Neural progenitor cell (in vitro differentiated cells): ENCODE results near the gene RAB15. TPM values are rescaled to one million over a fixed set of nuclear protein-coding genes. Genes with fewer than 3 reads are reported as not detected.
A peak's percentile ranks its signal among the peaks of the same experiment; 100 is the strongest.

Experiments used
- DNase-seq: peaks from one replicate; pipeline ENCODE4 v3.0.0-alpha.2; 2016; ENCODE audit warnings: low spot score
- H2AFZ ChIP-seq: fragments of 200-600 bp; sonication (generic); replicated peaks from 2 replicates; pipeline ENCODE4 v1.6.1; 2016; ENCODE audit warnings: antibody characterized with exemption
- H3F3A ChIP-seq: fragments of 200-600 bp; sonication (generic); 2 replicates; pipeline ENCODE4 v1.6.1; 2016; ENCODE audit warnings: antibody characterized with exemption, low read depth
- H3K27ac ChIP-seq: fragments of 200-600 bp; sonication (generic); 2 replicates; pipeline ENCODE4 v1.5.1; 2016; ENCODE audit warnings: mild to moderate bottlenecking
- H3K27me3 ChIP-seq: fragments of 200-600 bp; sonication (generic); 2 replicates; pipeline ENCODE4 v1.6.1; 2016; ENCODE audit warnings: mild to moderate bottlenecking, moderate library complexity
- H3K36me3 ChIP-seq: fragments of 200-600 bp; sonication (generic); 2 replicates; pipeline ENCODE4 v1.5.1; 2016
- H3K4me1 ChIP-seq: fragments of 200-600 bp; sonication (generic); 2 replicates; pipeline ENCODE4 v1.6.1; 2016; ENCODE audit warnings: mixed run types
- H3K4me2 ChIP-seq: fragments of 200-600 bp; sonication (generic); 2 replicates; pipeline ENCODE4 v1.6.1; 2016
- H3K4me3 ChIP-seq: fragments of 200-600 bp; sonication (generic); 2 replicates; pipeline ENCODE4 v1.5.1; 2016
- H3K79me2 ChIP-seq: fragments of 200-600 bp; sonication (generic); 2 replicates; pipeline ENCODE4 v1.6.1; 2016; ENCODE audit warnings: low read depth
- H3K9ac ChIP-seq: fragments of 200-600 bp; sonication (generic); 2 replicates; pipeline ENCODE4 v1.6.1; 2016
- H3K9me3 ChIP-seq: fragments of 200-600 bp; sonication (generic); 2 replicates; pipeline ENCODE4 v1.5.1; 2016; ENCODE audit warnings: low read depth
- H4K20me1 ChIP-seq: fragments of 200-600 bp; sonication (generic); 2 replicates; pipeline ENCODE4 v1.6.1; 2016; ENCODE audit warnings: low read depth
- H3K27ac Mint-ChIP-seq: 3 replicates; pipeline ENCODE4 v1.8.0; 2021; ENCODE audit warnings: mixed read lengths
- H3K27me3 Mint-ChIP-seq: 2 replicates; pipeline ENCODE4 v1.8.0; 2022; ENCODE audit warnings: low read depth, mild to moderate bottlenecking, inconsistent platforms, moderate library complexity, mixed read lengths; ENCODE audit not compliant: insufficient read depth
- H3K36me3 Mint-ChIP-seq: 3 replicates; pipeline ENCODE4 v1.8.0; 2021; ENCODE audit warnings: mixed read lengths
- H3K4me1 Mint-ChIP-seq: 3 replicates; pipeline ENCODE4 v1.8.0; 2021; ENCODE audit warnings: mixed read lengths
- H3K4me3 Mint-ChIP-seq: 3 replicates; pipeline ENCODE4 v1.8.0; 2021; ENCODE audit warnings: mild to moderate bottlenecking, moderate library complexity, mixed read lengths
- H3K9me3 Mint-ChIP-seq: 3 replicates; pipeline ENCODE4 v1.8.0; 2020; ENCODE audit warnings: mixed read lengths
- EZH2 ChIP-seq: fragments of 200-600 bp; sonication (generic); IDR thresholded peaks from 2 replicates; pipeline ENCODE4 v1.6.1; 2017; ENCODE audit warnings: antibody characterized with exemption, mild to moderate bottlenecking, moderate library complexity
- EZH2phosphoT487 ChIP-seq: fragments of 200-600 bp; sonication (generic); IDR thresholded peaks from 2 replicates; pipeline ENCODE4 v1.6.1; 2017; ENCODE audit warnings: antibody characterized with exemption
- total RNA-seq: library from RNA; depleted of rRNA; stranded (reverse); fragments of >200 nt; gene quantifications from 2 replicates; pipeline ENCODE4 v1.2.3, GENCODE V29; 2015; ENCODE audit warnings: low replicate concordance
- TF ChIP-seq, protein P1 (sequence below): fragments of 200-600 bp; sonication (generic); IDR thresholded peaks from 2 replicates; pipeline ENCODE4 v1.5.1; 2017; ENCODE audit warnings: antibody characterized with exemption, mild to moderate bottlenecking

RAB15 gene
- total RNA-seq, 1 donor from 2014 or later: 12.2 TPM

DNA sequence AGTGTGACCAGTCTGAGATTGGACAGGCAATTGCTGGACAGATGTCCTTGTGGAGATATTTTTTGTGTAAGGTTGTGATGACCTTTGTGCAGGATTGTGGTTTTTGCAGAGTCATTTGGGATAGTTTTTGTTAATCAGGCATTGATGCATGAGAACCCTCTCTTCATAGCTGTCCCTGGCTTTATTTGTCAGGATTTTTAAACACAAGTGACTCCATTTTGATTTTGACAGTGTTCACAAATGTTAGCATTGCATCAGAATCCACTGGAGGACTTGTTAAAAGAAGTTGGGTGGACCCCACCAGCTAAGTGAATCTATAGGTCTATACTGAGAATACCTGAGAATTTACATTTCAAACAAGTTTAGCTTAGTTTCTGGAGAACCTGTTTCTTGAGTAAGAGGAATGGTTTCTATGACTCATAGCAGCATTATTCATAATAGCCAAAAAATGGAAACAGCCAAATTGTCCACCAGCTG is 26.4 kb upstream of the RAB15 start:
- Histone ChIP-seq H3K4me3 (no peak overlapping the region), H2AFZ (no peak overlapping the region), H3K27me3 (no peaks in the 10 kb centered on the region), H3F3A (peaks cover 3% of the 10 kb centered on the region), H3K4me1 (peaks cover 15% of the 10 kb centered on the region), H3K36me3 (no peaks in the 10 kb centered on the region), H3K9me3 (no peaks in the 10 kb centered on the region), H4K20me1 (no peaks in the 10 kb centered on the region), H3K4me2 (no peak overlapping the region), H3K27ac (no peak overlapping the region), H3K79me2 (peaks cover 21% of the 10 kb centered on the region), H3K9ac (no peak overlapping the region)
- TF ChIP-seq EZH2 (no peak), EZH2phosphoT487 (no peak)
- TF ChIP-seq, protein P1, sequence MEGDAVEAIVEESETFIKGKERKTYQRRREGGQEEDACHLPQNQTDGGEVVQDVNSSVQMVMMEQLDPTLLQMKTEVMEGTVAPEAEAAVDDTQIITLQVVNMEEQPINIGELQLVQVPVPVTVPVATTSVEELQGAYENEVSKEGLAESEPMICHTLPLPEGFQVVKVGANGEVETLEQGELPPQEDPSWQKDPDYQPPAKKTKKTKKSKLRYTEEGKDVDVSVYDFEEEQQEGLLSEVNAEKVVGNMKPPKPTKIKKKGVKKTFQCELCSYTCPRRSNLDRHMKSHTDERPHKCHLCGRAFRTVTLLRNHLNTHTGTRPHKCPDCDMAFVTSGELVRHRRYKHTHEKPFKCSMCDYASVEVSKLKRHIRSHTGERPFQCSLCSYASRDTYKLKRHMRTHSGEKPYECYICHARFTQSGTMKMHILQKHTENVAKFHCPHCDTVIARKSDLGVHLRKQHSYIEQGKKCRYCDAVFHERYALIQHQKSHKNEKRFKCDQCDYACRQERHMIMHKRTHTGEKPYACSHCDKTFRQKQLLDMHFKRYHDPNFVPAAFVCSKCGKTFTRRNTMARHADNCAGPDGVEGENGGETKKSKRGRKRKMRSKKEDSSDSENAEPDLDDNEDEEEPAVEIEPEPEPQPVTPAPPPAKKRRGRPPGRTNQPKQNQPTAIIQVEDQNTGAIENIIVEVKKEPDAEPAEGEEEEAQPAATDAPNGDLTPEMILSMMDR: no peak
- Mint-ChIP-seq H3K4me3 (no peak overlapping the region), H3K4me1 (peaks cover 10% of the 10 kb centered on the region), H3K27ac (no peak overlapping the region), H3K9me3 (no peaks in the 10 kb centered on the region), H3K27me3 (no peaks in the 10 kb centered on the region), H3K36me3 (peaks cover 2% of the 10 kb centered on the region)
- no peak for DNase-seq

DNA sequence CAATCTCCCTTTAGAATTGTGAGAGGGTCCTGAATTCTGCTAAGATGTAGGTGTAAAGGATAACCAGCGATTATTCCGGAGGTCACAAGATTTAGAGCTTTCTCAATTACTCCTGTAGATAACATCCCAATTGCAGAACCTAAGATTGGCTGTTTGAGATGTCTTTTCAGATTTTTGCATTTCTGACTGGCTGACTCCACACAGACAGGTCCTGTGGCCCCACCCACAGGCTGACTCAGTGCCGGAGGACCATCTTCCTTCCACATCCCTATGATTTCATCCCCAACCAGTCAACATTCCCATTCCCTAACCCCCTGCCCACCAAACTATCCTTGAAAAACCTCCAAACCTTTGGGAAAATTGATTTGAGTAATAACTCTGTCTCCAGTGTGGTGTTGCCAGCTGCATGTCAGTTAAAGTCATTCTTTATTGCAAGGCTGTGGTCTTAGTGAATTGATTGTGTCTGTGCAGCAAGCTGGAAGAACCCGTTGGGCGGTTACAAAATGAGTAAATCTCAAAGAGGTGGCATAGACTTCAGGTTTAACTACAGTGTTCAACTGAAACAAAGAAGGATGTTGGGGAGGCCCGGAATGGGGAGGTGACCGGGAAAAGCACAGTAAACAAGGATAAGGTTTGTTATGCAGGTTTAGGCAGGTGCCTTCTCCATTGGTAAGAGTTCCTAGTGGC is 25.1 kb upstream of the RAB15 start:
- Histone ChIP-seq H3K36me3 (no peaks in the 10 kb centered on the region), H3K79me2 (peaks cover 21% of the 10 kb centered on the region), H3K4me2 (peak overlapping the region; percentile 45), H3K4me3 (no peak overlapping the region), H4K20me1 (no peaks in the 10 kb centered on the region), H2AFZ (no peak overlapping the region), H3K27ac (no peak overlapping the region), H3F3A (peaks cover 3% of the 10 kb centered on the region), H3K4me1 (peaks cover 15% of the 10 kb centered on the region), H3K27me3 (no peaks in the 10 kb centered on the region), H3K9ac (no peak overlapping the region), H3K9me3 (no peaks in the 10 kb centered on the region)
- peak; percentile 16 for DNase-seq
- H3K9me3 Mint-ChIP-seq: no peaks in the 10 kb centered on the region
- H3K27me3 Mint-ChIP-seq: no peaks in the 10 kb centered on the region
- no peak overlapping the region for H3K4me3 Mint-ChIP-seq
- H3K27ac Mint-ChIP-seq: no peak overlapping the region
- peaks cover 2% of the 10 kb centered on the region for H3K36me3 Mint-ChIP-seq
- no peak for TF ChIP-seq EZH2phosphoT487
- TF ChIP-seq, protein P1: no peak
- TF ChIP-seq EZH2: no peak
- peaks cover 10% of the 10 kb centered on the region for H3K4me1 Mint-ChIP-seq

- no peaks in the 10 kb centered on the region for H3K9me3 ChIP-seq
Observed at GRCh38 chr14:64995291-64995690, 23.2 kb upstream of the RAB15 start.

More at GRCh38 chr14:64995291-64995690, 23.2 kb upstream of the RAB15 start:
- H4K20me1 ChIP-seq: no peaks in the 10 kb centered on the region
- H2AFZ ChIP-seq: no peak overlapping the region
- H3K79me2 ChIP-seq: peaks cover 26% of the 10 kb centered on the region
- H3K4me3 ChIP-seq: no peak overlapping the region
- H3K4me1 ChIP-seq: peaks cover 15% of the 10 kb centered on the region
- no peaks in the 10 kb centered on the region for H3K27me3 Mint-ChIP-seq
- H3F3A ChIP-seq: peaks cover 3% of the 10 kb centered on the region
- H3K4me3 Mint-ChIP-seq: no peak overlapping the region
- DNase-seq: no peak
- H3K4me1 Mint-ChIP-seq: peaks cover 10% of the 10 kb centered on the region
- H3K9ac ChIP-seq: no peak overlapping the region
- H3K27ac ChIP-seq: no peak overlapping the region
- no peaks in the 10 kb centered on the region for H3K36me3 ChIP-seq
- no peaks in the 10 kb centered on the region for H3K9me3 Mint-ChIP-seq
- H3K27me3 ChIP-seq: no peaks in the 10 kb centered on the region
- H3K36me3 Mint-ChIP-seq: no peaks in the 10 kb centered on the region
- no peak overlapping the region for H3K4me2 ChIP-seq
- H3K27ac Mint-ChIP-seq: no peak overlapping the region
- no peak for TF ChIP-seq EZH2phosphoT487
- TF ChIP-seq, protein P1: no peak
- TF ChIP-seq EZH2: no peak
